GM19099 (cell line): ENCODE measurements around the gene BRINP1.

Experiments
- POLR2A ChIP-seq: IDR thresholded peaks from 3 replicates; pipeline ENCODE4 v1.6.1; 2011; ENCODE audit warnings: low read depth; ENCODE audit not compliant: insufficient read length; ENCODE audit errors: extremely low read depth

BRINP1 gene

GRCh38 chr9:119273325-119273904 lies 95.8 kb downstream of the BRINP1 start:
- TF ChIP-seq POLR2A = no peak

GRCh38 chr9:119272500-119273211 lies 96.6 kb downstream of the BRINP1 start:
- TF ChIP-seq POLR2A = no peak

GRCh38 chr9:119268985-119269384 lies 100.2 kb downstream of the BRINP1 start:
- TF ChIP-seq POLR2A = no peak

GRCh38 chr9:119264165-119264564 lies 105.1 kb downstream of the BRINP1 start:
- no peak for TF ChIP-seq POLR2A

GRCh38 chr9:119257592-119257991 lies 111.6 kb downstream of the BRINP1 start:
- no peak for TF ChIP-seq POLR2A

- TF ChIP-seq POLR2A = no peak
Observed at GRCh38 chr9:119255116-119255515, 114.1 kb downstream of the BRINP1 start.

GRCh38 chr9:119252671-119253299 lies 116.5 kb downstream of the BRINP1 start:
- TF ChIP-seq POLR2A = no peak

- TF ChIP-seq POLR2A = no peak
Observed at GRCh38 chr9:119251936-119252335, 117.3 kb downstream of the BRINP1 start.

- no peak for TF ChIP-seq POLR2A
Observed at GRCh38 chr9:119250730-119251129, 118.5 kb downstream of the BRINP1 start.

- TF ChIP-seq POLR2A = no peak
Observed at GRCh38 chr9:119240546-119240945, 128.7 kb downstream of the BRINP1 start.

- TF ChIP-seq POLR2A = no peak
Observed at GRCh38 chr9:119234636-119235035, 134.6 kb downstream of the BRINP1 start.

GRCh38 chr9:119227422-119227821 lies 141.8 kb downstream of the BRINP1 start:
- no peak for TF ChIP-seq POLR2A

GRCh38 chr9:119224431-119224830 lies 144.8 kb downstream of the BRINP1 start:
- no peak for TF ChIP-seq POLR2A

GRCh38 chr9:119221276-119221675 lies 148.0 kb downstream of the BRINP1 start:
- TF ChIP-seq POLR2A = no peak

GRCh38 chr9:119218293-119218692 lies 150.9 kb downstream of the BRINP1 start:
- no peak for TF ChIP-seq POLR2A

- TF ChIP-seq POLR2A = no peak
Observed at GRCh38 chr9:119216651-119217331, 152.4 kb downstream of the BRINP1 start.

- TF ChIP-seq POLR2A = no peak
Observed at GRCh38 chr9:119215651-119216050, 153.6 kb downstream of the BRINP1 start.

GRCh38 chr9:119213471-119213870 lies 155.8 kb downstream of the BRINP1 start:
- TF ChIP-seq POLR2A = no peak
